B cell (primary cell): ENCODE data around the gene RSPH6A. TPM values are rescaled to one million over a fixed set of nuclear protein-coding genes. Genes with fewer than 3 reads are reported as not detected.
"Not testable (repeated sequence)": the region's sequence is repeated elsewhere in the genome, so short reads cannot be mapped to it uniquely, and the experiment has no call there.

ENCODE experiments used
- ATAC-seq: fragments of 200-7000 bp; cut with Tn5 transposase; one replicate; pipeline ENCODE4 v1.10.0; 2021; ENCODE audit warnings: low read depth, mild to moderate bottlenecking, moderate number of reproducible peaks, moderate library complexity
- CTCF ChIA-PET: fragments of 350-600 bp; sonication (Branson Sonifier 250); formaldehyde crosslinking; loops from one replicate; lab custom pipeline; 2021; ENCODE audit warnings: antibody characterized with exemption, inconsistent platforms; lab: Charles Lee
- POLR2A ChIA-PET: fragments of 350-600 bp; sonication (Branson Sonifier 250); formaldehyde crosslinking; loops from one replicate; lab custom pipeline; 2021; ENCODE audit warnings: antibody characterized with exemption; lab: Charles Lee
- DNase-seq: peaks from one replicate; pipeline ENCODE4 v3.0.0; 2013
- H2AFZ ChIP-seq: 2 replicates; pipeline ENCODE4 v1.6.1; 2012; ENCODE audit warnings: mild to moderate bottlenecking, low read depth, low read length; ENCODE audit not compliant: insufficient read depth, poor library complexity, severe bottlenecking
- H3K27ac ChIP-seq, 2 donors: 1 replicate in 1 of 2; 2 replicates in 1 of 2; pipeline ENCODE4 v1.5.1; 2012 to 2013; ENCODE audit warnings: low read length in 2 of 2, mild to moderate bottlenecking in 2 of 2, moderate library complexity in 1 of 2
- H3K27me3 ChIP-seq, 4 experiments: fragments of 200-600 bp in 1 of 4; sonication (generic) in 1 of 4; replicated peaks in 1 of 4; 1 replicate in 2 of 4; 2 replicates in 2 of 4; pipeline versions ENCODE4 v1.6.1 to v1.7.0; 2013 to 2016; ENCODE audit warnings: low read length in 3 of 4, mild to moderate bottlenecking in 2 of 4, mixed read lengths in 1 of 4, moderate library complexity in 1 of 4; ENCODE audit not compliant: insufficient read depth in 4 of 4, control insufficient read depth in 3 of 4; ENCODE audit errors: control extremely low read depth in 1 of 4
- H3K36me3 ChIP-seq, 2 experiments: replicated peaks in 1 of 2; 1 replicate in 1 of 2; 2 replicates in 1 of 2; pipeline versions ENCODE4 v1.6.1 to v1.7.1; 2013; ENCODE audit warnings: low read length in 1 of 2; ENCODE audit not compliant: insufficient read depth in 2 of 2, control insufficient read depth in 1 of 2; ENCODE audit errors: control extremely low read depth in 1 of 2, extremely low read depth in 1 of 2
- H3K4me1 ChIP-seq, 2 donors: fragments of 200-600 bp in 1 of 2; sonication (generic) in 1 of 2; 1 replicate in 1 of 2; 2 replicates in 1 of 2; pipeline versions ENCODE4 v1.5.1 to v1.6.1; 2013 to 2017; ENCODE audit warnings: low read length in 2 of 2; ENCODE audit not compliant: control insufficient read depth in 2 of 2, insufficient read depth in 2 of 2
- H3K4me2 ChIP-seq: replicated peaks from 2 replicates; pipeline ENCODE3; 2012; ENCODE audit warnings: mild to moderate bottlenecking, low read depth, low read length; ENCODE audit not compliant: poor library complexity, severe bottlenecking
- H3K4me3 ChIP-seq, 5 experiments: fragments of 200-600 bp in 1 of 5; sonication (generic) in 1 of 5; 1 replicate in 3 of 5; 2 replicates in 2 of 5; pipeline versions ENCODE4 v1.5.1 to v1.7.0; 2011 to 2016; ENCODE audit warnings: low read length in 4 of 5, mild to moderate bottlenecking in 4 of 5, low read depth in 2 of 5, control low read depth in 1 of 5, moderate library complexity in 1 of 5; ENCODE audit not compliant: insufficient read depth in 1 of 5; ENCODE audit errors: control extremely low read depth in 1 of 5, extremely low read depth in 1 of 5
- H3K79me2 ChIP-seq: fragments of 200-600 bp; sonication (generic); one replicate; pipeline ENCODE4 v1.6.0; 2016; ENCODE audit warnings: low read length; ENCODE audit not compliant: control insufficient read depth, insufficient read depth
- H3K9ac ChIP-seq: fragments of 200-600 bp; sonication (generic); 2 replicates; pipeline ENCODE4 v1.6.1; 2017; ENCODE audit warnings: mild to moderate bottlenecking, low read length, moderate library complexity
- H3K9me3 ChIP-seq, 3 donors: one replicate each; pipeline versions ENCODE4 v1.6.1 to v1.7.1; 2013; ENCODE audit warnings: low read length in 2 of 3; ENCODE audit not compliant: control insufficient read depth in 2 of 3, insufficient read depth in 1 of 3; ENCODE audit errors: control extremely low read depth in 1 of 3
- H4K20me1 ChIP-seq: 2 replicates; pipeline ENCODE4 v1.6.0; 2012; ENCODE audit warnings: mild to moderate bottlenecking, low read length; ENCODE audit not compliant: insufficient read depth, control insufficient read depth, poor library complexity, severe bottlenecking
- H3K27ac Mint-ChIP-seq: one replicate; pipeline ENCODE4 v1.8.0; 2021; ENCODE audit warnings: mixed read lengths
- H3K27me3 Mint-ChIP-seq: one replicate; pipeline ENCODE4 v1.8.0; 2021; ENCODE audit warnings: mixed read lengths
- H3K4me1 Mint-ChIP-seq: one replicate; pipeline ENCODE4 v1.8.0; 2021; ENCODE audit warnings: mixed read lengths
- H3K4me3 Mint-ChIP-seq: one replicate; pipeline ENCODE4 v1.8.0; 2021; ENCODE audit warnings: mixed read lengths
- H3K9me3 Mint-ChIP-seq: one replicate; pipeline ENCODE4 v1.8.0; 2022; ENCODE audit warnings: mixed read lengths; ENCODE audit not compliant: insufficient read depth
- EZH2 ChIP-seq: IDR thresholded peaks from 2 replicates; pipeline ENCODE4 v1.6.1; 2012; ENCODE audit warnings: borderline replicate concordance, low read depth, mild to moderate bottlenecking, moderate library complexity, low read length; ENCODE audit not compliant: insufficient read depth, poor library complexity, severe bottlenecking
- WGBS: methylation state at CpG from one replicate; pipeline ENCODE4 v1.1.5; 2013; ENCODE audit warnings: missing lambda C conversion rate; ENCODE audit not compliant: insufficient coverage; 5-methylcytosine and 5-hydroxymethylcytosine counted together
- intact Hi-C: fragments of 100-400 bp; cut with micrococcal nuclease; formaldehyde crosslinking; loops from one replicate; pipeline ENCODE4 v1.10.0; 2022
- polyA plus RNA-seq: library from polyadenylated mRNA; depleted of rRNA; stranded (reverse); fragments of >200 nt; gene quantifications from 2 replicates; pipeline ENCODE4 v1.2.3, GENCODE V29; 2012
- total RNA-seq, 2 donors: library from RNA; stranded (reverse); fragments of 120-200 nt in 1 of 2; gene quantifications; 1 replicate in 1 of 2; 2 replicates in 1 of 2; pipeline versions ENCODE4 v1.2.3 to v1.2.4, GENCODE V29; 2013 to 2022
- TF ChIP-seq, protein P1 (sequence below): fragments of 200-600 bp; IDR thresholded peaks from one replicate; pipeline ENCODE4 v1.8.0; 2022; ENCODE audit warnings: antibody characterized with exemption, mild to moderate bottlenecking

Gene RSPH6A
- total and polyA plus RNA-seq, 2 donors (not counting 1 experiment from before 2014, with no cell fraction given): 0.03 to 0.62 TPM

DNA sequence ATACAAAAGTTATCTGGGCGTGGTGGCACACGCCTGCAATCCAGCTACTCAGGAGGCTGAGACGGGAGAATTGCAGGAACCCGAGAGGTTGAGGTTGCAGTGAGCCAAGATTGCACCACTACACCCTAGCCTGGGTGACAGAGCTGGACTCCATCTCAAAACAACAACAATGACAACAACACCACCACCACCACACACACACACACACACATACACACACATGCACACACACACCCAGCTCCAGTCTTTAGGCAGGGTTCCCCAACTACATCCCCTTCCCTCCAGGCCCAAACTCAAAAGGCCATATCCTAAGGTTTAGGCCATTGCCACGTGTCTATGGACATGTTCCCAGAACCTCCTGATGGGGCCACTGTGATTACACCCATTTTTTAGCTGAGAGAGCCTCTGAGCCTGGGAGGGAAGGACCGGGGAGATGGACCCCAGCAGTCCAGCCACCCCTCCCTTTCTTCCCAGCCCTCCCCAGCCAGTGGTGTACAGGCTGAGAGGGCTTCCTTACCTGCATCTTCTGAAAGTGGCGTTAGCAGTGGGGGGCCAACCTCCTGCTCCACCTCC is 13.4 kb downstream of the RSPH6A start:
- Histone ChIP-seq H3K9me3 (peaks cover 0 to 4% (median 0%) of the 10 kb centered on the region in 3 donors), H2AFZ (no peak overlapping the region), H3K79me2 (no peaks in the 10 kb centered on the region), H3K4me1 (peaks cover 3 to 6% of the 10 kb centered on the region in 2 donors), H3K27ac (no peak overlapping the region), H3K4me2 (no peak overlapping the region), H3K9ac (no peak overlapping the region), H4K20me1 (no peaks in the 10 kb centered on the region), H3K36me3 (no peaks in the 10 kb centered on the region), H3K4me3 (no peak overlapping the region), H3K27me3 (peaks cover 0 to 12% (median 0%) of the 10 kb centered on the region in 4 experiments)
- intact Hi-C loops: no loop called here
- no peaks in the 10 kb centered on the region for H3K9me3 Mint-ChIP-seq
- CTCF ChIA-PET: interaction anchor here (0.7 to 11.8 kb wide), 5 partner anchors 9 to 918 kb away, joined by 3 to 302 read pairs (median 3); partner anchors contain the start of genes DMWD and SIX5
- peaks cover 8% of the 10 kb centered on the region for H3K4me1 Mint-ChIP-seq
- ATAC-seq: no peak
- TF ChIP-seq EZH2: no peak
- TF ChIP-seq, protein P1, sequence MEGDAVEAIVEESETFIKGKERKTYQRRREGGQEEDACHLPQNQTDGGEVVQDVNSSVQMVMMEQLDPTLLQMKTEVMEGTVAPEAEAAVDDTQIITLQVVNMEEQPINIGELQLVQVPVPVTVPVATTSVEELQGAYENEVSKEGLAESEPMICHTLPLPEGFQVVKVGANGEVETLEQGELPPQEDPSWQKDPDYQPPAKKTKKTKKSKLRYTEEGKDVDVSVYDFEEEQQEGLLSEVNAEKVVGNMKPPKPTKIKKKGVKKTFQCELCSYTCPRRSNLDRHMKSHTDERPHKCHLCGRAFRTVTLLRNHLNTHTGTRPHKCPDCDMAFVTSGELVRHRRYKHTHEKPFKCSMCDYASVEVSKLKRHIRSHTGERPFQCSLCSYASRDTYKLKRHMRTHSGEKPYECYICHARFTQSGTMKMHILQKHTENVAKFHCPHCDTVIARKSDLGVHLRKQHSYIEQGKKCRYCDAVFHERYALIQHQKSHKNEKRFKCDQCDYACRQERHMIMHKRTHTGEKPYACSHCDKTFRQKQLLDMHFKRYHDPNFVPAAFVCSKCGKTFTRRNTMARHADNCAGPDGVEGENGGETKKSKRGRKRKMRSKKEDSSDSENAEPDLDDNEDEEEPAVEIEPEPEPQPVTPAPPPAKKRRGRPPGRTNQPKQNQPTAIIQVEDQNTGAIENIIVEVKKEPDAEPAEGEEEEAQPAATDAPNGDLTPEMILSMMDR: no peak
- no peak overlapping the region for H3K27ac Mint-ChIP-seq
- H3K27me3 Mint-ChIP-seq: peaks cover 9% of the 10 kb centered on the region
- no peak overlapping the region for H3K4me3 Mint-ChIP-seq
- POLR2A ChIA-PET: no interaction called here
- DNase-seq: no peak
- WGBS: 90% methylated on average over 5 of the region's 7 CpGs

DNA sequence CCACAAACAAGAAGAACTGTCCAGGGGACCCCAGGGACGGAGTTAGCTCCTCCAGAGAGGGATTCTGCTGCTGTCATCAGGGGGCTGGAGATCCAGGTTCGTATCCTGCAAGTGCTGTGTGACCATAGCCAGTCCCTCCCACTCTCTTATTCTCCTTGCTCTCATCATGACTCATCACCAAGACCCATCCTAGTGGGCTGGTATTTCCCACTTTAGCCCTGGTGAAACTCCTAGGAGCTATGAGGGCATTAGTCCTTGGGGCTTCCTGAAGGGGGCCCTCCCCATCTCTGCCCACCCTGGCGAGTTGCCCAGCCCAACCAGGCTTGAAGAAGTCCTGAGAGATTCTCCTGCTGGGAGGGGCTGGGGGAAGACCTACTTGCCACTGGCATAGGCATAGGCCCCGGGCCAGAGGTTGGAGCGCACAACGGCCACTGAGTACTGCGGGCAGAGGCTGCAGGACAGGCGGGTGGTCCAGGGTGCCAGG is 15.0 kb downstream of the RSPH6A start:
- Histone ChIP-seq H3K27me3 (peaks cover 0 to 12% (median 0%) of the 10 kb centered on the region in 4 experiments), H3K36me3 (no peaks in the 10 kb centered on the region), H4K20me1 (no peaks in the 10 kb centered on the region), H2AFZ (no peak overlapping the region), H3K9me3 (no peaks in the 10 kb centered on the region), H3K9ac (no peak overlapping the region), H3K4me1 (peaks cover 3 to 6% of the 10 kb centered on the region in 2 donors), H3K4me3 (no peak overlapping the region), H3K4me2 (no peak overlapping the region), H3K27ac (no peak overlapping the region), H3K79me2 (peaks cover 3% of the 10 kb centered on the region)
- ChIA-PET POLR2A (interaction anchor here (2.8 kb wide), 1 partner anchor 31 kb away, joined by 23 read pairs; the partner anchor contains the start of gene SIX5), CTCF (interaction anchor here (0.5 to 11.8 kb wide), 16 partner anchors 9 to 150 kb away, joined by 3 to 302 read pairs (median 4); partner anchors contain the start of genes DMPK, QPCTL and SIX5)
- H3K9me3 Mint-ChIP-seq: no peaks in the 10 kb centered on the region
- H3K4me3 Mint-ChIP-seq: no peak overlapping the region
- peaks cover 9% of the 10 kb centered on the region for H3K27me3 Mint-ChIP-seq
- TF ChIP-seq, protein P1: no peak
- no peak for TF ChIP-seq EZH2
- peaks cover 6% of the 10 kb centered on the region for H3K4me1 Mint-ChIP-seq
- intact Hi-C loops: no loop called here
- DNase-seq (no peak), ATAC-seq (no peak)
- WGBS: 84% methylated on average over 7 of the region's 8 CpGs
- H3K27ac Mint-ChIP-seq: no peak overlapping the region

DNA sequence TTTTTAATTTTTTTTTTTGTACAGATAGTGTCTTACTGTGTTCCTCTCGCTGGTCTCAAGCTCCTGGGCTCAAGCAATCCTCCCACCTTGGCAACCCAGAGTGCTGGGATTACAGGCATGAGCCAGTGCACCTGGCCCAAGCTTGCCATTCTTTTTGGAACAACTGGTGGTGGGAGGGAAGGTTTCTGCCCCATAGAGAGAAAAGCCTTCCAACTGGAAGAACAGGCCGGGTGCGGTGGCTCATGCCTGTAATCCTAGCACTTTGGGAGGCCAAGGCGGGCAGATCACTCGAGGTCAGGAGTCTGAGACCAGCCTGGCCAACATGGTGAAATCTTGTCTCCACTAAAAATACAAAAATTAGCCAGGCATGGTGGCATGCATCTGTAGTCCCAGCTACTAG is 15.6 kb downstream of the RSPH6A start:
- H3K4me3 ChIP-seq, H4K20me1 ChIP-seq, H2AFZ ChIP-seq, H3K4me2 ChIP-seq, H3K9me3 ChIP-seq, H3K27ac Mint-ChIP-seq, H3K9me3 Mint-ChIP-seq, H3K27ac ChIP-seq, DNase-seq, ATAC-seq, H3K9ac ChIP-seq, H3K36me3 ChIP-seq, H3K4me1 ChIP-seq, H3K4me1 Mint-ChIP-seq, H3K79me2 ChIP-seq, H3K4me3 Mint-ChIP-seq: not testable (repeated sequence)
- ChIA-PET CTCF (interaction anchor here (0.6 to 11.8 kb wide), 20 partner anchors 9 to 515 kb away, joined by 3 to 302 read pairs (median 4); partner anchors contain the start of genes DMPK, FBXO46, QPCTL and SIX5), POLR2A (interaction anchor here (2.8 kb wide), 1 partner anchor 30 kb away, joined by 23 read pairs; the partner anchor contains the start of gene SIX5)
- H3K27me3 ChIP-seq: peaks cover 0 to 12% (median 0%) of the 10 kb centered on the region in 4 experiments
- H3K27me3 Mint-ChIP-seq: peaks cover 14% of the 10 kb centered on the region
- WGBS: 88% methylated on average over 1 of the region's 5 CpGs
- intact Hi-C loops: loop anchor here (1.0 to 10.0 kb wide), 3 partner anchors 29 to 276 kb away; partner anchors contain the start of gene CCDC61
